Measurements from ENCODE around the gene TACC3. TPM values are rescaled to one million over a fixed set of nuclear protein-coding genes. Genes with fewer than 3 reads are reported as not detected.

Gene TACC3
- total RNA-seq, 4 donors from 2014 or later = 5.9 to 175 (median 23.1) TPM

GRCh38 chr4:1766106-1767060 is 45.1 kb downstream of the TACC3 start:
- H3K36me3 ChIP-seq = no peaks in the 10 kb centered on the region
- H3K9me3 ChIP-seq = no peaks in the 10 kb centered on the region
- peaks cover 13 to 30% (median 23%) of the 10 kb centered on the region in 4 donors for H3K4me1 ChIP-seq
- no peak for DNase-seq
- no peak for TF ChIP-seq EP300 (IDR thresholded peaks at IDR 0.05; ENCODE audit: low read depth)
- no peak for TF ChIP-seq POLR2A (IDR thresholded peaks at IDR 0.05)
- TF ChIP-seq, protein P1, sequence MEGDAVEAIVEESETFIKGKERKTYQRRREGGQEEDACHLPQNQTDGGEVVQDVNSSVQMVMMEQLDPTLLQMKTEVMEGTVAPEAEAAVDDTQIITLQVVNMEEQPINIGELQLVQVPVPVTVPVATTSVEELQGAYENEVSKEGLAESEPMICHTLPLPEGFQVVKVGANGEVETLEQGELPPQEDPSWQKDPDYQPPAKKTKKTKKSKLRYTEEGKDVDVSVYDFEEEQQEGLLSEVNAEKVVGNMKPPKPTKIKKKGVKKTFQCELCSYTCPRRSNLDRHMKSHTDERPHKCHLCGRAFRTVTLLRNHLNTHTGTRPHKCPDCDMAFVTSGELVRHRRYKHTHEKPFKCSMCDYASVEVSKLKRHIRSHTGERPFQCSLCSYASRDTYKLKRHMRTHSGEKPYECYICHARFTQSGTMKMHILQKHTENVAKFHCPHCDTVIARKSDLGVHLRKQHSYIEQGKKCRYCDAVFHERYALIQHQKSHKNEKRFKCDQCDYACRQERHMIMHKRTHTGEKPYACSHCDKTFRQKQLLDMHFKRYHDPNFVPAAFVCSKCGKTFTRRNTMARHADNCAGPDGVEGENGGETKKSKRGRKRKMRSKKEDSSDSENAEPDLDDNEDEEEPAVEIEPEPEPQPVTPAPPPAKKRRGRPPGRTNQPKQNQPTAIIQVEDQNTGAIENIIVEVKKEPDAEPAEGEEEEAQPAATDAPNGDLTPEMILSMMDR (IDR thresholded peaks at IDR 0.05) = no peak
- TF ChIP-seq POLR2AphosphoS5 (IDR thresholded peaks at IDR 0.05) = no peak
- H3K27ac ChIP-seq = no peak overlapping the region
- intact Hi-C loops (cut with DNase I; ENCODE audit: low total_unique reads) (no loop called here), in situ Hi-C loops (cut with MboI; ENCODE audit: low pct_ligation_motif_present in 1 of 4, low pct_unique_long_range_greater_than_20kb in 1 of 4, low sequenced_read_pairs in 3 of 4) (no loop called here)
- peaks cover 93% of the 10 kb centered on the region for H3K27me3 ChIP-seq
- H3K4me3 ChIP-seq = peak overlapping the region in 3 of 4 donors; percentile 24 to 48 (median 39)
- 33 to 37% methylated on average over 2 to 38 of the region's 41 CpGs for WGBS, 2 donors (ENCODE audit: low coverage in 1 of 2)

DNA sequence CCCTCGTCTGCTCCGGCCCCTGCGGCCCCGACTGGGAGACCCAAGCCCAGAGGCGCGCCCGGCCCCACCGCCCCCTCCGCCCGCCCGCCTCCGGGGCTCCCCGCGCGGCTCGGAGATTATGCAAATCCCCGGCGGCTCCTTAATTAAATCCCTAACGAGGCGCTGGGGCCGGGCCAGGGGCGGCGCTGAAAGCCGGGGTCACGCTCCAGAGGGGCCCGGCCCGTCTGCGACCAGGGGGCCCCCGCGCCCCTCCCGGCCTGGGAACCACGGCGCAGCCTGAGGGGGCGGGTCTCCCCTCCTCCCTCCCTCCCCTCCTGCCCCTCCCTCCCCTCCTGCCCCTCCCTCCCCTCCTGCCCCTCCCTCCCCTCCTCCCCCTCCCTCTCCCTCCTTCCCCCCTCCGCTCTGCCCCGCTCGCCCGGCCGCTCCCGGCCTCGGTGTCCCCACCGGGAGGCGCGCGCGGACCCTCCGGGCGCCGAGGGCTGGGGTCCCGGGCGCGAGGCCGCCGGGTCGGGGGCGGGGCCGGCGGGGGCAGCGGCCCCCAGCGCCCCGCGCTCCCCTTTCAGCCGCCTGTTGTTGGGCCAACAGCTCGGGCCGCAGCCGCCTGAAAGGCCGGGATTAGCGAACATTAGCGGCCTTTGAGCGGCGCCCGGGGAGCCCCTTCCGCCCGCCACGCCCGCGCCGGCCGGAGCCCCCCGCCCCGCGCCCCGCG is 45.9 kb downstream of the TACC3 start:
- Histone ChIP-seq H3K4me1 (peaks cover 13 to 32% (median 26%) of the 10 kb centered on the region in 4 donors), H3K4me3 (peak overlapping the region in 3 of 4 donors; percentile 24 to 48 (median 39)), H3K27me3 (peaks cover 98% of the 10 kb centered on the region), H3K36me3 (no peaks in the 10 kb centered on the region), H3K27ac (no peak overlapping the region), H3K9me3 (no peaks in the 10 kb centered on the region)
- DNase-seq = no peak
- WGBS, 2 donors (ENCODE audit: low coverage in 1 of 2) = 3% methylated on average over 30 of the region's 84 CpGs; no CpG with 5 or more reads in 1 of the 2 donors
- no peak for TF ChIP-seq EP300 (IDR thresholded peaks at IDR 0.05; ENCODE audit: low read depth)
- TF ChIP-seq, protein P1 (IDR thresholded peaks at IDR 0.05) = no peak
- TF ChIP-seq POLR2A (IDR thresholded peaks at IDR 0.05) = no peak
- TF ChIP-seq POLR2AphosphoS5 (IDR thresholded peaks at IDR 0.05) = no peak
- intact Hi-C loops (cut with DNase I; ENCODE audit: low total_unique reads) (no loop called here), in situ Hi-C loops (cut with MboI; ENCODE audit: low pct_ligation_motif_present in 1 of 4, low pct_unique_long_range_greater_than_20kb in 1 of 4, low sequenced_read_pairs in 3 of 4) (no loop called here)

GRCh38 chr4:1767770-1768366 is 46.5 kb downstream of the TACC3 start:
- peak; percentile 45 for DNase-seq

More at GRCh38 chr4:1767770-1768366, 46.5 kb downstream of the TACC3 start:
- intact Hi-C loops (cut with DNase I; ENCODE audit: low total_unique reads) = no loop called here
- Histone ChIP-seq H3K4me1 (peaks cover 13 to 32% (median 25%) of the 10 kb centered on the region in 4 donors), H3K9me3 (no peaks in the 10 kb centered on the region), H3K27ac (no peak overlapping the region), H3K27me3 (peaks cover 94% of the 10 kb centered on the region), H3K4me3 (peak overlapping the region in 3 of 4 donors; percentile 24 to 48 (median 39)), H3K36me3 (no peaks in the 10 kb centered on the region)
- TF ChIP-seq, protein P1 (IDR thresholded peaks at IDR 0.05) = peak in 4 of 5 experiments; percentile 27 to 31 (median 28)
- TF ChIP-seq POLR2AphosphoS5 (IDR thresholded peaks at IDR 0.05) = no peak
- in situ Hi-C loops (cut with MboI; ENCODE audit: low pct_ligation_motif_present in 1 of 4, low pct_unique_long_range_greater_than_20kb in 1 of 4, low sequenced_read_pairs in 3 of 4) = no loop called here
- 22% methylated on average over 21 of the region's 32 CpGs; no CpG with 5 or more reads in 1 of the 2 donors for WGBS, 2 donors (ENCODE audit: low coverage in 1 of 2)
